Upper lobe of left lung (tissue), 4 donors: ENCODE measurements around the gene UGGT2.

Experiments used
- POLR2AphosphoS5 ChIP-seq, 2 donors: sonication (generic); formaldehyde crosslinking; IDR thresholded peaks; one replicate each; pipeline ENCODE4 v1.5.1; 2017; ENCODE audit warnings: antibody characterized with exemption in 2 of 2
- TF ChIP-seq, protein P1 (sequence below), 6 experiments: fragments of 450-650 bp in 4 of 6; fragments of 200-600 bp in 2 of 6; sonication (generic) in 2 of 6; IDR thresholded peaks; one replicate each; pipeline ENCODE4 v1.5.1; 2016 to 2019; ENCODE audit warnings: antibody characterized with exemption in 6 of 6

GRCh38 chr13:95893861-95894260, 159.3 kb downstream of the UGGT2 start:
- TF ChIP-seq, protein P1, sequence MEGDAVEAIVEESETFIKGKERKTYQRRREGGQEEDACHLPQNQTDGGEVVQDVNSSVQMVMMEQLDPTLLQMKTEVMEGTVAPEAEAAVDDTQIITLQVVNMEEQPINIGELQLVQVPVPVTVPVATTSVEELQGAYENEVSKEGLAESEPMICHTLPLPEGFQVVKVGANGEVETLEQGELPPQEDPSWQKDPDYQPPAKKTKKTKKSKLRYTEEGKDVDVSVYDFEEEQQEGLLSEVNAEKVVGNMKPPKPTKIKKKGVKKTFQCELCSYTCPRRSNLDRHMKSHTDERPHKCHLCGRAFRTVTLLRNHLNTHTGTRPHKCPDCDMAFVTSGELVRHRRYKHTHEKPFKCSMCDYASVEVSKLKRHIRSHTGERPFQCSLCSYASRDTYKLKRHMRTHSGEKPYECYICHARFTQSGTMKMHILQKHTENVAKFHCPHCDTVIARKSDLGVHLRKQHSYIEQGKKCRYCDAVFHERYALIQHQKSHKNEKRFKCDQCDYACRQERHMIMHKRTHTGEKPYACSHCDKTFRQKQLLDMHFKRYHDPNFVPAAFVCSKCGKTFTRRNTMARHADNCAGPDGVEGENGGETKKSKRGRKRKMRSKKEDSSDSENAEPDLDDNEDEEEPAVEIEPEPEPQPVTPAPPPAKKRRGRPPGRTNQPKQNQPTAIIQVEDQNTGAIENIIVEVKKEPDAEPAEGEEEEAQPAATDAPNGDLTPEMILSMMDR (IDR thresholded peaks at IDR 0.05), result no peak
- TF ChIP-seq POLR2AphosphoS5 (IDR thresholded peaks at IDR 0.05), result no peak
